ENCODE results near the gene KLHL12.

The KLHL12 gene

DNA sequence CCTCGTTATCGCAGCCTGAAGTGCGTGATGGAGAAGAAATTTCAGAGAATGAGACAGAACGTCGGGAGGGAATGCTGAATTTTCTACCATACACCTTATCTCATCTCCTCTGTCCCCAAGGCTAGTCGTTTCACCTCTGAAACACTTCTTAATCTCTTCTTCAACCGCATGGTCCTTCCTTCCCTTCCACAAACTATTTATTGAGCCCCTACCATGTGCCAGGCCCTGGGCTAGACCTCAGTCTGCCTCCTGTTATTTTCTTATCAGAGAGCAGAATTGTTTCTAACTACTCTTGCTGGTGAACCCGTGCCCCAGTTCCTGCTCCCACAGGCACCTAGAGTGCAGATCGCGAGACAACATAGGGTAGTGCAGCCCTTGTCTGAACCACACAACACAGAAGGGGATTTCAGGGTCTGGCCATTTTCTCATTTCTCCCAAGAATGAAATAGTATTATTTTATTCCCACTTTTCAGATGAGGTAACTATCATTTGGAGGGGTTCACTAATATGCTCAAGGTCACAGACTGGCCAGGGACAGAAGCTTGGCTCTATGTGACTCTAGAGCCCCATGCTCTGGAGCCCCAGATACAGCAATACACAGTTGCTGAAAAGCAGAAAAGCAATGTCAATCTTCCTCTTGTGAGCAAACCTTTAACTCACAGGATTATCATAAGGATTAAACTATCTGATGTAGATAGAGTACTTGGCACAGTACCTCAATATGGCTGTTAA is 31.7 kb upstream of the KLHL12 start:
- H3K4me3 ChIP-seq (ENCODE audit: low read depth, low read length), result peak overlapping the region; percentile 92
- TF ChIP-seq, protein P1, sequence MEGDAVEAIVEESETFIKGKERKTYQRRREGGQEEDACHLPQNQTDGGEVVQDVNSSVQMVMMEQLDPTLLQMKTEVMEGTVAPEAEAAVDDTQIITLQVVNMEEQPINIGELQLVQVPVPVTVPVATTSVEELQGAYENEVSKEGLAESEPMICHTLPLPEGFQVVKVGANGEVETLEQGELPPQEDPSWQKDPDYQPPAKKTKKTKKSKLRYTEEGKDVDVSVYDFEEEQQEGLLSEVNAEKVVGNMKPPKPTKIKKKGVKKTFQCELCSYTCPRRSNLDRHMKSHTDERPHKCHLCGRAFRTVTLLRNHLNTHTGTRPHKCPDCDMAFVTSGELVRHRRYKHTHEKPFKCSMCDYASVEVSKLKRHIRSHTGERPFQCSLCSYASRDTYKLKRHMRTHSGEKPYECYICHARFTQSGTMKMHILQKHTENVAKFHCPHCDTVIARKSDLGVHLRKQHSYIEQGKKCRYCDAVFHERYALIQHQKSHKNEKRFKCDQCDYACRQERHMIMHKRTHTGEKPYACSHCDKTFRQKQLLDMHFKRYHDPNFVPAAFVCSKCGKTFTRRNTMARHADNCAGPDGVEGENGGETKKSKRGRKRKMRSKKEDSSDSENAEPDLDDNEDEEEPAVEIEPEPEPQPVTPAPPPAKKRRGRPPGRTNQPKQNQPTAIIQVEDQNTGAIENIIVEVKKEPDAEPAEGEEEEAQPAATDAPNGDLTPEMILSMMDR (IDR thresholded peaks at IDR 0.05; ENCODE audit: low read depth, low read length), result no peak

DNA sequence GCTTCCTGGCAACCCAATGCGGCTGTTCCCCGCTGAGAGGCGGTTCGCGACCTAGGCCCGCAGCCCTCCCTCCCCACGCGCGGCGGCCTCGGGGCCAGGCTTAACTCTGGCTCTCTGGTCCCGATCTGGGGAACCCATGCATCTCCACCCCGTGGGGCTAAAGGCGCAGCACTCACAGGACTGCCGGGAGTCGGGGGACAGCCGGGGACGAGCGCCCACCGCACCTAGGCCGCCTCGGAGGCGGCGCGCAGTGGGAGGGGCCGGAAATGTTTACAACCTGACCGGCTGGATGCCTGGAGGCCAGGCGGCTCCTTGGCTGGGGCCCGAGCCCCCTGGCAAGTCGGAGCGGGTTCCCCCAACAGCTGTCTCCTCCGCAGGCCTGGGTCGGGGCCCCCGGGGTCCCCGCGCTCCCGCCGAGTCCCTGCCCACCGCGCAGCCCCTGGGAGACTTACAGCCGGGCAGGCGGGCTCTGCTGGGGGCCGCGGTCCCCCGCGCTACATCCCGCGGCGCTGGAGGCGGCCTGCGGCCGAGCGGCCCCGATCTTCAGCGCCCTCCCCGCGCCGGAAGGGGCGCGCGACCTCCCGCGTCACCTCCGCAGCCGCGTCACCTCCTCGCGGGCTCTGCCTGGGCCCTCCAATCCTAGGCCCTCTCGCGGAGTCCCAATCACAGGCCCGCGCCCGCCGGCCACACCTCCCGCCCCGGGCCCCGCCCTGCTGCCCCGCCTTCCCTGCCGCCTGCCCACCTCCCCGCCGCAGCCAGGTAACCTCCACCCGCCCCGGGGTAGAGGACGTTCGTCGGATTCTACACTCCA is 30.9 kb upstream of the KLHL12 start, which contains the start of gene ADIPOR1:
ADIPOR1 (minus strand) TSS at position 580 of the 811 bp plus-strand sequence. CDS start 7,242 bp downstream, outside the sequence.
- peak within 1 kb of the TSS; percentile 92 for H3K4me3 ChIP-seq (ENCODE audit: low read depth, low read length)
- TF ChIP-seq, protein P1 (IDR thresholded peaks at IDR 0.05; ENCODE audit: low read depth, low read length), result no peak

DNA sequence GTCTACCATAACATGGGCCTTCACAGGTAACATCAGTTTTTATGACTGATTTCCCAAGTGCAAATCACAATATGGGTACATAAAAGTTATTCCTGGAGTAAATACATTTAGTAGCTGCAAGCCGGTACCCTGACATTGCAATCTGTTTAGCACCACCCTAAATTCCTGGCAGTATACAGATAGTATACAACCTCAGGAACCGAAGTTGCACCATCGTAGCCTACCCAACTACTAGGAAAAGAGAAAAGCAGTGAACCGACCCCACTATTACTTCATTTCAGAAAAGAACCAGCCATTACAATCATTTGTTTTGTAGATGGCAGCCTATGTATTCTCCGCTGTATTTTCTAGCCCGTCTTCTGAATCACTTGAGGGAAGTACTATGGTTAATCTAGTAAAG is 29.9 kb upstream of the KLHL12 start:
- H3K4me3 ChIP-seq (ENCODE audit: low read depth, low read length), result peak overlapping the region; percentile 92
- TF ChIP-seq, protein P1 (IDR thresholded peaks at IDR 0.05; ENCODE audit: low read depth, low read length), result no peak

DNA sequence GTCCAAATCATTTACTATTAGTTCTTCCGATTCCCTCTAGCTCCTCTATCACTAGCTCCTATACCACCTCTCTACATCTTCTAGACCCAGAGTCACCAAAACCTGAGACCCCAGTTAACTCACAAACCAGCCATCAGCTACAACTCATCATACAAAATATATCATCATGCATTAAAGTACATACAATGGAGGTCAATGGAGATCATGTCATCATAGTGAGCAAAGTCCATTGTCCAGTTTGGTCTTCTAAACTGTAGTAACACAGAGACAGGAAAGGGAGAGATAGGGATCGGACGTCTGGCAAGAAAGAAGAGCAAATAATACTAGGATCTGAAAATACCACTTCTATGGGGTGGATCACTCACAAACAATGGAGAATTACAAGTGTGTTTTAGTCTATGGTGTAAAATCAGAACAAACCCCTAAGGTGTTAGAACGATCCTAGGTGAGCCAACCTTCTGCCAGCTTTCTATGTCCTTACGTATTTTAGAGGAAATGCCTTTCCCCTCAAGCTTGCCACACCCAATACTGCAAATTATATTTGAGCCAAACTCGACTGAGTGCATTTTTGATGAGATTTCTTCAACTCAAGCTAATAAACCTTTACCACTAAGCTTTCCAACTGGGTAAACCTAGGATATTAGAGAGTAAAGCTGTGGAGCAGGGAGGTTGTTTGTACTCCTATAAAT is 27.2 kb upstream of the KLHL12 start:
- TF ChIP-seq, protein P1 (IDR thresholded peaks at IDR 0.05; ENCODE audit: low read depth, low read length), result no peak
- H3K4me3 ChIP-seq (ENCODE audit: low read depth, low read length), result no peak overlapping the region

DNA sequence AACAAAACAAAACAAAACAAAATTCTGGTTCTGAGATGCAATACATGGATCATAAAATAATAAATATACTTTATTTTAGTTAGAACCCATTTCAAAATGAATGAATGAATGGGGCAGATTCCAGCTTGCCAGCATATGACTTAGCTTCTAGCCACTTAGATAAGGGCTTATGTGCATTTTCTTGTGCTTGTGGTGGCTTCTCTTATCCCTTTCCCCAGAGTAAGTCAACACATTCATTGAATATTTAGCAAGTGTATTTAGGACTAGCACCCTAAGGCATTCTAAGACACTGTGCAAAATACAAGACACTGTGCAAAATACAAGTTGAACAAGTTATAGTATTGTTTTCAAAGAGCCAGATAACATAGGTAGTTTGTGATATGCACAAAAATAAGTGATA is 26.4 kb upstream of the KLHL12 start:
- H3K4me3 ChIP-seq (ENCODE audit: low read depth, low read length), result no peak overlapping the region
- TF ChIP-seq, protein P1 (IDR thresholded peaks at IDR 0.05; ENCODE audit: low read depth, low read length), result no peak

DNA sequence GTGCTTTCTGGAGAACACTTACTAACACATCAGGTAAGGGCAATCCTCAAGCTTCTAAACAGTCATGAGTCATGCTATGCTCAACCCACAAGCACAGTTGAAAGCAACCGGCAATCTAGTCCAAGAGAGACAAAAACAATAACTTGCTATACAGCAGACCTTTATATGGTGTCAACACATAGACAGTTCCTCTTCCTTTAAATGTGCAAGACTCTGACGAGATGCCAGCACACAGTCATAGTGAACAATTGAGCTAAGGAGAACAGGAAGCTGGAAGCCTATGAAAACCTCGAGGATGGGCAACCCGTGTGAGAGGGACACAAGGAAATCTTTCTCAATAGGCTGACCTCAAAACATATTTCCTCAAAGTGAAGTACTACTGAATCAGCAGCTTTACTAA is 25.8 kb upstream of the KLHL12 start:
- TF ChIP-seq, protein P1 (IDR thresholded peaks at IDR 0.05; ENCODE audit: low read depth, low read length), result no peak
- no peak overlapping the region for H3K4me3 ChIP-seq (ENCODE audit: low read depth, low read length)

All from WI38 (cell line).